ENCODE data around the gene ADARB1.
"Not testable (repeated sequence)": the region's sequence is repeated elsewhere in the genome, so short reads cannot be mapped to it uniquely, and the experiment has no call there.

ADARB1 gene

DNA sequence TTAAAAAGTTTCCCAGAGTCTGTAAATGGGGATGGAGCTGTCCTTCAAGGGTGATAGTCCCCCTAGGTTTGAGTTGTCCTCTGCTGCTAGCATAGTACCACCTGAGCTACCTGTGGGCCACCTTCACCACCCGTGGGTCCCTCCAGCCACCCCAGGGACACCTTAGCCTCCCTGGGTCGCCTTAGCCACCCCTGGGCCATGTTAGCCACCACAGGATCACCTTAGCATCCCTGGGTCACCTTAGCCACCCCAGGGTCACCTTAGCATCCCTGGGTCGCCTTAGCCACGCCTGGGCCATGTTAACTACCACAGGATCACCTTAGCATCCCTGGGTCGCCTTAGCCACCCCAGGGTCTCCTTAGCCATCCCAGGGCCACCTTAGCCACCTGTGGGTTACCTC, 67.1 kb downstream of the ADARB1 start:
- in situ Hi-C loops (cut with HindIII; ENCODE audit: low sequenced_read_pairs): loop anchor here (10.0 kb wide), 1 partner anchor 293 kb away; no protein-coding TSS in a partner anchor
- no peak overlapping the region for H3K4me3 ChIP-seq (ENCODE audit: low read depth, low read length)
- TF ChIP-seq, protein P1, sequence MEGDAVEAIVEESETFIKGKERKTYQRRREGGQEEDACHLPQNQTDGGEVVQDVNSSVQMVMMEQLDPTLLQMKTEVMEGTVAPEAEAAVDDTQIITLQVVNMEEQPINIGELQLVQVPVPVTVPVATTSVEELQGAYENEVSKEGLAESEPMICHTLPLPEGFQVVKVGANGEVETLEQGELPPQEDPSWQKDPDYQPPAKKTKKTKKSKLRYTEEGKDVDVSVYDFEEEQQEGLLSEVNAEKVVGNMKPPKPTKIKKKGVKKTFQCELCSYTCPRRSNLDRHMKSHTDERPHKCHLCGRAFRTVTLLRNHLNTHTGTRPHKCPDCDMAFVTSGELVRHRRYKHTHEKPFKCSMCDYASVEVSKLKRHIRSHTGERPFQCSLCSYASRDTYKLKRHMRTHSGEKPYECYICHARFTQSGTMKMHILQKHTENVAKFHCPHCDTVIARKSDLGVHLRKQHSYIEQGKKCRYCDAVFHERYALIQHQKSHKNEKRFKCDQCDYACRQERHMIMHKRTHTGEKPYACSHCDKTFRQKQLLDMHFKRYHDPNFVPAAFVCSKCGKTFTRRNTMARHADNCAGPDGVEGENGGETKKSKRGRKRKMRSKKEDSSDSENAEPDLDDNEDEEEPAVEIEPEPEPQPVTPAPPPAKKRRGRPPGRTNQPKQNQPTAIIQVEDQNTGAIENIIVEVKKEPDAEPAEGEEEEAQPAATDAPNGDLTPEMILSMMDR (IDR thresholded peaks at IDR 0.05; ENCODE audit: low read depth, low read length, missing control alignments): no peak
- no peak for DNase-seq (ENCODE audit: low read depth)

DNA sequence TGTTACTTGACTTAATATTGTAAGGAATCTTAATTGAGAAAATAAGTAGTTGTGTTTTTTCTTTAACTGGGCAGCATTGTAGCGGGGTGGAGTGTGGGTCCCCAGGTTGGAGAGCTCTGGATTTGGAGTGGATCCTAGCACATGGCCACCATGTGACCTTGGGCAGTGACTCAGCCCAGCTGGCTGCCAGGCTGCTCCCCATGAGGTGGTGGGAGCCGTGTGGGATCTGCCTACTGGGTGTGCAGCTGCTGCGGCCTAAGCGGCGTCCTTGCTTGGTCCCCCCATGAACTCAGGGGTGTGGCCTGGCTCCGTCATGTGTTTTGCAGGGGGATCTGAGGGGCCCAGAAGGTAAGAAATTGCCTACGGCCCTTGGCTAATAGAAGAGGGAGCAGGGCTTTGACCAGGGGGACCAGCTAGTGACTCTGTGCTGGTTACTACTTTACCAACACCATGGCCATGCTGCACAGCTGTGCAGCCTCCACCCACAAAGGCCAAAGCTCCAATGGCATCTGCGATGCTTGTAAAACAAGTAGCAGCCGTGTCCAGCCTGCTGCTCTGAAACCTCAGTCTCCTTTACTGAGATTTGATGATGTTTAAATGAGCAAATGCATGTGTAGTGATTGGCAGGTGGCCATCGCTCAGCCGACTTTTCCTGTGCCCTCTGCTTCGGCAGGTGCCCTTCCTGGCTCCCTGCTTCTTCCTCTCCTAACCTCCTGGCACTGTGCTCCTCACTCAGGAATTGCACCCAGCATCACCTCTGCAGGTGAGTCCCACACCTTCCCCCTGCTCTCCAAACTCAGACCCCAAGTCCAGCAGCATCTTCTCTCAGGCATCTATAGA, 68.3 kb downstream of the ADARB1 start:
- TF ChIP-seq, protein P1 (IDR thresholded peaks at IDR 0.05; ENCODE audit: low read depth, low read length, missing control alignments): no peak
- H3K4me3 ChIP-seq (ENCODE audit: low read depth, low read length): no peak overlapping the region
- in situ Hi-C loops (cut with HindIII; ENCODE audit: low sequenced_read_pairs): loop anchor here (10.0 kb wide), 1 partner anchor 292 kb away; no protein-coding TSS in a partner anchor
- peak; percentile 60 for DNase-seq (ENCODE audit: low read depth)

DNA sequence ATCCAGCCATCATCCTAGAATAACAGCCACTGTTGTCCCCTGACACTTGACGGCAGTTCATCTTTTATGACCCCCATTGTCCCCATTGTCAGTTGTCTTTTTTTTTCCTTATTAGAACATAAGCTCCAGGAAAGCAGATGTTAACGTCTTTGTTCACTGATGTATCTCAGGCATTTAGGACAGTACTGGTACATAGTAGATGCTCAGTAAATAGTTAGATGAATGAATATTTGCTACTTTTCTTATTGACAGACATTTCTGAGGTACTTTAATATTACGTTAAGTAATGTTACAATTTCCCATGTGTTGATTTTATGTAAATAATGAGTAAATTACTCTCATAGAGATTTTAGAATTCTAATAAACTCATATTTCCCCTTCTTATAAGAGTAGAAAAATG, 69.5 kb downstream of the ADARB1 start:
- H3K4me3 ChIP-seq (ENCODE audit: low read depth, low read length): no peak overlapping the region
- TF ChIP-seq, protein P1 (IDR thresholded peaks at IDR 0.05; ENCODE audit: low read depth, low read length, missing control alignments): no peak
- in situ Hi-C loops (cut with HindIII; ENCODE audit: low sequenced_read_pairs): loop anchor here (10.0 kb wide), 1 partner anchor 291 kb away; no protein-coding TSS in a partner anchor
- no peak for DNase-seq (ENCODE audit: low read depth)

DNA sequence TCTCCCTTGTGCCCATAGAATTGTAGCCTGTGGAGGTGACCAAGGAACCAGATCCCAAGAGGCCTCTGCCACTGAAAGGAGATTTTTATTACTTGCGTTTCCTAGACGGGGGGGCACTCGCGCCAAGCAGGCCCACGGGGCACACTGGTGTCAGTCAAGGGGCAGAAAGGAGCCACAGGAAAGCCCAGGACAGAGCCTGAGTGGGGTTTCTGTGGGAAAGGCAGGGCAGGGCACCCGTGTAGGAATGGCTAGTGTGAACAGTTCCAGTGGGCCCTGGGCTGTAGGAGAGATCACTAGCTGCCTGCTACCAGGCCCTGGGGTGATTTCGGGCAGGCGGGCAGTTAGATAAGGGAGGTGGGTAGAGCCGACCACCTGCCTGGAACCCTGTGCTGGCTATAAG, 70.8 kb downstream of the ADARB1 start:
- TF ChIP-seq, protein P1 (IDR thresholded peaks at IDR 0.05; ENCODE audit: low read depth, low read length, missing control alignments): no peak
- H3K4me3 ChIP-seq (ENCODE audit: low read depth, low read length): no peak overlapping the region
- no peak for DNase-seq (ENCODE audit: low read depth)
- in situ Hi-C loops (cut with HindIII; ENCODE audit: low sequenced_read_pairs): loop anchor here (10.0 kb wide), 1 partner anchor 290 kb away; no protein-coding TSS in a partner anchor

DNA sequence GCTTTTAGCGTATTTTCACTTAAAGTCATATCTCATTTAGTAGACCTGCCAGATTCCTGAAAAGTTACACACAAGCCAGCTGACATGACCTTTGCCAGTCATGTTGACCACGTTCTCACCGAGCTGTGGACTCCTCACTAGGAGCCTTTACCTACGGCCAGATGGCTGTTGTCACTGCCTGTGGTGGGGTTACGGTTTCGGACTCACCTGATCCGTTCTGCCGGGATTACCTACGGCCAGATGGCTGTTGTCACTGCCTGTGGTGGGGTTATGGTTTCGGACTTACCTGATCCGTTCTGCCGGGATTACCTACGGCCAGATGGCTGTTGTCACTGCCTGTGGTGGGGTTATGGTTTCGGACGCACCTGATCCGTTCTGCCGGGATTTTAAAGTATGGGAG, 71.5 kb downstream of the ADARB1 start:
- H3K4me3 ChIP-seq (ENCODE audit: low read depth, low read length); DNase-seq (ENCODE audit: low read depth): not testable (repeated sequence)
- in situ Hi-C loops (cut with HindIII; ENCODE audit: low sequenced_read_pairs): loop anchor here (10.0 kb wide), 1 partner anchor 289 kb away; no protein-coding TSS in a partner anchor

DNA sequence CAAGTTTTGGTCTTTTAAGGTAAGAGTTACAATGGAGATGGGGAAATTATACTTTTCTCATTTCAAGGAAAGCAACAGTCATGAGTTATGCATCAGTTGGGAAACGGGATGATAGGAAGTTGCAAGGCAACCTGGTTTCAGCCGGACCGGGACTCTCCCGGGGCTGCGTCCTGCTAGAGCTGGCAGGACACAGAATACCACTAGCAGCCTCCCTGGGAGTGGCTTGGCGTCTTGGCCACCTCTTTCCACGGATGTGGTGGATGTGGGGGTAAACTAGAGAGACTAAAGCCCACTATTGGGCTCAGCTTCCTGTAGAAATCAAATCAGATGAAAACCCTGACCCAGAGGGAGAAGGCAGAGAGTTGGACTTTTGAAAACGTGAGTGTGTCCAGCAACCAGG, 71.9 kb downstream of the ADARB1 start:
- DNase-seq (ENCODE audit: low read depth): no peak
- in situ Hi-C loops (cut with HindIII; ENCODE audit: low sequenced_read_pairs): loop anchor here (10.0 kb wide), 1 partner anchor 288 kb away; no protein-coding TSS in a partner anchor
- TF ChIP-seq, protein P1 (IDR thresholded peaks at IDR 0.05; ENCODE audit: low read depth, low read length, missing control alignments): no peak
- H3K4me3 ChIP-seq (ENCODE audit: low read depth, low read length): no peak overlapping the region

DNA sequence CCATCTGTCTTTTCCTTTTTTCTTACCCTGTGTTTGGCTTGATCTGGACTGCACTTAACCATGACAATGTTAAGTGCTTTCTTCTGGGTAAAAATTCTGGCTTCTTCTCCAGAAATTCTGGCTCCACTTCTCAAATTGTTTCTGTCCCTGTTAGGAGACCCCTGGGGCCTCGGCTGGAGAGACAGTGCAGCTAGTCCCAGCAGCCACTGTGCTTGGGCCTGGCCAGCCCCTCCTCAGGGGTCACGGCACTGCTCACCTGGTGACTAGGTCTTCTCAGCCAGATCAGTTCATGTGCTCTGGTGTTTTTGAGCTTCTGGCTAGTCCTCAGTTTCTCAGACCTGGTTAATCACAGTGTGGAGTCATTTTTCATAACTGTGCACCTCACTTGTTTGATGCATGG, 72.4 kb downstream of the ADARB1 start:
- in situ Hi-C loops (cut with HindIII; ENCODE audit: low sequenced_read_pairs): loop anchor here (10.0 kb wide), 1 partner anchor 288 kb away; no protein-coding TSS in a partner anchor
- H3K4me3 ChIP-seq (ENCODE audit: low read depth, low read length): no peak overlapping the region
- TF ChIP-seq, protein P1 (IDR thresholded peaks at IDR 0.05; ENCODE audit: low read depth, low read length, missing control alignments): no peak
- DNase-seq (ENCODE audit: low read depth): no peak

Data from astrocyte of the cerebellum (primary cell).